Trophoblast cell (in vitro differentiated cells and primary cell): ENCODE measurements around the gene SP7.

Source experiments
- DNase-seq, 2 donors: peaks; one replicate each; pipeline ENCODE4 v3.0.0-alpha.2; 2016
- H2AFZ ChIP-seq: 2 replicates; pipeline ENCODE4 v1.6.1; 2013; ENCODE audit warnings: low read length, moderate library complexity, mild to moderate bottlenecking; ENCODE audit not compliant: insufficient read depth, poor library complexity
- H2AK5ac ChIP-seq: 2 replicates; pipeline ENCODE4 v1.6.1; 2013; ENCODE audit warnings: mild to moderate bottlenecking, low read length
- H2BK120ac ChIP-seq: 2 replicates; pipeline ENCODE4 v1.6.1; 2013; ENCODE audit warnings: low read length, mild to moderate bottlenecking, moderate library complexity; ENCODE audit not compliant: insufficient read depth, poor library complexity
- H2BK12ac ChIP-seq: 2 replicates; pipeline ENCODE4 v1.6.1; 2013; ENCODE audit warnings: mild to moderate bottlenecking, low read length, moderate library complexity
- H2BK5ac ChIP-seq: 2 replicates; pipeline ENCODE4 v1.6.1; 2013; ENCODE audit warnings: low read length, low read depth, moderate library complexity, mild to moderate bottlenecking; ENCODE audit not compliant: poor library complexity
- H3K14ac ChIP-seq: 2 replicates; pipeline ENCODE4 v1.6.1; 2013; ENCODE audit warnings: mild to moderate bottlenecking, low read length
- H3K18ac ChIP-seq: 2 replicates; pipeline ENCODE4 v1.6.1; 2013; ENCODE audit warnings: mild to moderate bottlenecking, low read length
- H3K23ac ChIP-seq: 2 replicates; pipeline ENCODE4 v1.6.1; 2013; ENCODE audit warnings: low read length
- H3K27ac ChIP-seq: 2 replicates; pipeline ENCODE4 v1.5.1; 2013; ENCODE audit warnings: low read depth, mild to moderate bottlenecking, inconsistent platforms, low read length, moderate library complexity
- H3K27me3 ChIP-seq: 2 replicates; pipeline ENCODE4 v1.6.1; 2013; ENCODE audit warnings: inconsistent platforms, mild to moderate bottlenecking, low read length, moderate library complexity; ENCODE audit not compliant: insufficient read depth
- H3K36me3 ChIP-seq, 2 experiments: 1 replicate in 1 of 2; 2 replicates in 1 of 2; pipeline ENCODE4 v1.6.1; 2013; ENCODE audit warnings: low read length in 2 of 2, mild to moderate bottlenecking in 2 of 2, moderate library complexity in 1 of 2; ENCODE audit not compliant: insufficient read depth in 2 of 2, control insufficient read depth in 1 of 2
- H3K4ac ChIP-seq: 2 replicates; pipeline ENCODE4 v1.6.1; 2013; ENCODE audit warnings: low read depth, mild to moderate bottlenecking, low read length, moderate library complexity
- H3K4me1 ChIP-seq, 2 experiments: 1 replicate in 1 of 2; 2 replicates in 1 of 2; pipeline ENCODE4 v1.6.1; 2013; ENCODE audit warnings: low read length in 2 of 2, mild to moderate bottlenecking in 2 of 2, moderate library complexity in 1 of 2; ENCODE audit not compliant: insufficient read depth in 2 of 2, control insufficient read depth in 1 of 2
- H3K4me2 ChIP-seq: 2 replicates; pipeline ENCODE4 v1.6.1; 2013; ENCODE audit warnings: inconsistent platforms, mild to moderate bottlenecking, low read length, moderate library complexity
- H3K4me3 ChIP-seq: 2 replicates; pipeline ENCODE4 v1.5.1; 2013; ENCODE audit warnings: mild to moderate bottlenecking, low read depth, low read length, inconsistent platforms
- H3K79me1 ChIP-seq: one replicate; pipeline ENCODE4 v1.6.1; 2013; ENCODE audit warnings: low read length
- H3K79me2 ChIP-seq: 2 replicates; pipeline ENCODE4 v1.6.1; 2013; ENCODE audit warnings: low read length, mild to moderate bottlenecking; ENCODE audit not compliant: control insufficient read depth, insufficient read depth, poor library complexity
- H3K9ac ChIP-seq: 2 replicates; pipeline ENCODE4 v1.6.1; 2013; ENCODE audit warnings: mild to moderate bottlenecking, low read length
- H3K9me3 ChIP-seq: 2 replicates; pipeline ENCODE4 v1.6.1; 2013; ENCODE audit warnings: low read depth, mild to moderate bottlenecking, control low read depth, inconsistent platforms, low read length; ENCODE audit not compliant: insufficient read depth
- H4K12ac ChIP-seq: 2 replicates; pipeline ENCODE4 v1.6.1; 2013; ENCODE audit warnings: low read depth, mild to moderate bottlenecking, low read length, moderate library complexity
- H4K8ac ChIP-seq: 2 replicates; pipeline ENCODE4 v1.6.1; 2013; ENCODE audit warnings: low read depth, mild to moderate bottlenecking, low read length, moderate library complexity
- H4K91ac ChIP-seq: one replicate; pipeline ENCODE4 v1.6.1; 2013; ENCODE audit warnings: low read depth, mild to moderate bottlenecking, low read length, moderate library complexity
- WGBS: extraction: QIAGEN DNeasy Blood & Tissue Kit; methylation state at CpG from one replicate; pipeline ENCODE4 v1.1.7; 2013; ENCODE audit warnings: missing lambda C conversion rate; ENCODE audit not compliant: insufficient read length, insufficient coverage; ENCODE audit errors: extremely low coverage; 5-methylcytosine and 5-hydroxymethylcytosine counted together

The SP7 gene

DNA sequence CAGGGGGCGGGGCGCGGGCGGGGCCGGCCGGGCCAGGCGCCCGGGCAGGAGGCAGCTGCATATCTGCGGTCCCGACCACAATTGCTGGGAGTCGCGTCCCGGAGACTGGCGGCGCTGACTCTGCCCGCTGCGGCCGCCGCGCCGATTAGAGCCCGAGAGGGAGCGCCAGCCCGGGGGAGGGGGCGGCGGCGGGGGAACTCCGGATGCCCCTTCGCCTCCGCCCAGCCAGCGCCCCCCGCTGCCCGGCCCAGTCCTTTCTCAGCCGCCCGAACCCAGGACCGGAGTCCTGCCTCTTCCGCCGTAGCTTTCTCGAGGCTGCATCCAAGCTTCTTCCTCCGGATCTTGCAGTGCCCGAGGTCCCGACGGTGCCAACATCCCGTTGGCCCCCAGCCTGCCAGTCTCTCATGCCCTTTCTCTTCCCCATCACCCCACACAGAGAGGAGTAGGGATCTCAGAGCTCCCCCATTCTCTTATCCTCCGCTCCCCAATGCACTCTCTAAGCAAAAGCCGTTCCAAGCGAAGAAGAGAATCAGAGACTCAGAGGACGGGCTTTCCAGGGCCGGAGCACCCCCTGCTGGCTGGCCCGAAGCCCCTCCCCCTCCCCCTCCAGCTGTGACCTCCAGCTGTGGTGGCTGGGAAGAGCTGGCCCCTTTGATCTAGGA lies 8.8 kb upstream of the SP7 start:
- DNase-seq, result peak; percentile 54 to 71
- H3K4me1 ChIP-seq, result peaks cover 2 to 3% of the 10 kb centered on the region in 2 experiments
- no peak overlapping the region for H3K27ac ChIP-seq
- peak overlapping the region; percentile 37 for H2BK5ac ChIP-seq
- no peaks in the 10 kb centered on the region for H3K9me3 ChIP-seq
- peak overlapping the region; percentile 70 for H4K12ac ChIP-seq
- peaks cover 2% of the 10 kb centered on the region for H3K79me2 ChIP-seq
- H3K14ac ChIP-seq, result peak overlapping the region; percentile 84
- H2BK12ac ChIP-seq, result peak overlapping the region; percentile 59
- H3K18ac ChIP-seq, result peak overlapping the region; percentile 20
- no peaks in the 10 kb centered on the region for H3K36me3 ChIP-seq
- H3K9ac ChIP-seq, result peak overlapping the region; percentile 70
- peak overlapping the region; percentile 89 for H4K8ac ChIP-seq
- peaks cover 6% of the 10 kb centered on the region for H3K79me1 ChIP-seq
- H2BK120ac ChIP-seq, result no peak overlapping the region
- no peak overlapping the region for H3K23ac ChIP-seq
- WGBS, result no CpG with 5 or more reads among the region's 50 CpGs
- H3K4me3 ChIP-seq, result peak overlapping the region; percentile 75
- peak overlapping the region; percentile 85 for H2AFZ ChIP-seq
- H3K4me2 ChIP-seq, result peak overlapping the region; percentile 95
- H2AK5ac ChIP-seq, result no peak overlapping the region
- H4K91ac ChIP-seq, result peak overlapping the region; percentile 48
- H3K4ac ChIP-seq, result no peak overlapping the region
- H3K27me3 ChIP-seq, result no peaks in the 10 kb centered on the region

GRCh38 chr12:53344487-53344823 lies 8.3 kb upstream of the SP7 start:
- no peak for DNase-seq
- Histone ChIP-seq H4K91ac (peak overlapping the region; percentile 2), H3K79me2 (peaks cover 2% of the 10 kb centered on the region), H2AK5ac (no peak overlapping the region), H3K23ac (no peak overlapping the region), H3K9ac (no peak overlapping the region), H4K12ac (no peak overlapping the region), H2BK12ac (no peak overlapping the region), H3K79me1 (peaks cover 6% of the 10 kb centered on the region), H3K27ac (no peak overlapping the region), H2BK5ac (no peak overlapping the region), H3K4me2 (peak overlapping the region; percentile 95), H3K27me3 (no peaks in the 10 kb centered on the region), H3K4ac (no peak overlapping the region), H2AFZ (peak overlapping the region; percentile 19), H3K14ac (no peak overlapping the region), H3K9me3 (no peaks in the 10 kb centered on the region), H3K18ac (no peak overlapping the region), H4K8ac (peak overlapping the region; percentile 5), H2BK120ac (no peak overlapping the region), H3K4me1 (peaks cover 2 to 3% of the 10 kb centered on the region in 2 experiments), H3K4me3 (peak overlapping the region; percentile 31), H3K36me3 (no peaks in the 10 kb centered on the region)
- no CpG with 5 or more reads among the region's 19 CpGs for WGBS

DNA sequence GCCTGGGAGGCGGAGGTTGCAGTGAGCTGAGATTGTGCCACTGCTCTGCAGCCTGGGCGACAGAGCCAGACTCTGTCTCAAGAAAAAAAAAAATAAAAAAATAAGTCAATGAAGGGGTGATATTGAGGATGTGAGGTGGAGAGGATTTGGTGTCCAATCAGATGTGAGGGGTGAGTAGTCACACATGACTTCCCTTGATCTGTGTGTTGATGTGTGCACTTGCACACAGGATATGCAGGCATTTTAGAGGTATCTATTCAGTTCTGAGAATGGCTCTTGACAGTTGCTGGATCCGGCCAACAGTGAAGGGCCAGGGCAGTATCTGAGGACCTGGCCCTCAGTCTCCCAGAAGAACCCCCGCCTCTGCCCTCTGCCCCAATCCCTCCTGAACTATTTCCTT lies 7.8 kb upstream of the SP7 start:
- WGBS, result no CpG with 5 or more reads among the region's 4 CpGs
- no peak for DNase-seq
- H2AFZ ChIP-seq, result no peak overlapping the region

DNA sequence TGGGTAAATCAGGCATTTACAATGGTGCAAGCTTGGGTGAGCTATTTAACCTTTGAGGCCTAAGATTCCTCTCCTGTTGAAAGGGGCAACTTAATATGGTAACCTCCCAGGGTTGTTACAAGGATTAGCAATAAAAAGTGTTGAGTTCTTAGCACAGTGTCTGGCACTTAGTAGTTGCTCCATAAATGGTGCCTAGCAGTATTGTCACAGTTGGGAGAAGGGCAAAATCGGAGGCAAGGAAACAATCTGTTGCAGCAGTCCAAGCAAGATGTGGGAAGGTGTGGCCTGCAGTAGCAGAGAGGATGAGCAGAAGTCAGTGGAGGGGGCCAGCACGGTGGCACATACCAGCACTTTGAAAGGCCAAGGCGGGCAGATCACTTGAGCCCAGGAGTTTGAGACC lies 7.3 kb upstream of the SP7 start:
- H3K27ac ChIP-seq, result no peak overlapping the region
- no peaks in the 10 kb centered on the region for H3K27me3 ChIP-seq
- H3K14ac ChIP-seq, result no peak overlapping the region
- H4K12ac ChIP-seq, result no peak overlapping the region
- no peak overlapping the region for H2BK5ac ChIP-seq
- no peak overlapping the region for H2BK12ac ChIP-seq
- H3K79me1 ChIP-seq, result peaks cover 6% of the 10 kb centered on the region
- H3K79me2 ChIP-seq, result peaks cover 2% of the 10 kb centered on the region
- no peak overlapping the region for H3K4ac ChIP-seq
- H4K8ac ChIP-seq, result no peak overlapping the region
- WGBS, result no CpG with 5 or more reads among the region's 3 CpGs
- H4K91ac ChIP-seq, result no peak overlapping the region
- no peak overlapping the region for H2AFZ ChIP-seq
- no peak overlapping the region for H3K23ac ChIP-seq
- H2AK5ac ChIP-seq, result no peak overlapping the region
- no peaks in the 10 kb centered on the region for H3K36me3 ChIP-seq
- H3K9ac ChIP-seq, result no peak overlapping the region
- H2BK120ac ChIP-seq, result no peak overlapping the region
- H3K4me2 ChIP-seq, result no peak overlapping the region
- no peaks in the 10 kb centered on the region for H3K9me3 ChIP-seq
- H3K18ac ChIP-seq, result no peak overlapping the region
- no peak for DNase-seq
- H3K4me1 ChIP-seq, result peaks cover 2 to 5% of the 10 kb centered on the region in 2 experiments
- no peak overlapping the region for H3K4me3 ChIP-seq

More for the DNA sequence above, 7.8 kb upstream of the SP7 start:
- Histone ChIP-seq H2BK12ac (no peak overlapping the region), H3K36me3 (no peaks in the 10 kb centered on the region), H2AK5ac (no peak overlapping the region), H3K14ac (no peak overlapping the region), H4K12ac (no peak overlapping the region), H3K4me3 (no peak overlapping the region), H3K79me2 (peaks cover 2% of the 10 kb centered on the region), H3K79me1 (peaks cover 6% of the 10 kb centered on the region), H4K91ac (no peak overlapping the region), H3K23ac (no peak overlapping the region), H3K27me3 (no peaks in the 10 kb centered on the region), H3K4me1 (peaks cover 2 to 3% of the 10 kb centered on the region in 2 experiments), H3K9me3 (no peaks in the 10 kb centered on the region), H3K18ac (no peak overlapping the region), H3K4ac (no peak overlapping the region), H4K8ac (no peak overlapping the region), H3K9ac (no peak overlapping the region), H3K27ac (no peak overlapping the region), H2BK5ac (no peak overlapping the region), H3K4me2 (no peak overlapping the region), H2BK120ac (no peak overlapping the region)
